Vagina (tissue), 2 donors: ENCODE data around the gene CCDC154. TPM values are rescaled to one million over a fixed set of nuclear protein-coding genes. Genes with fewer than 3 reads are reported as not detected.

Experiments
- DNase-seq, 2 donors: peaks; one replicate each; pipeline ENCODE4 v3.0.0-alpha.2; 2017; ENCODE audit errors: extremely low spot score in 2 of 2
- H3K27ac ChIP-seq: fragments of 200-600 bp; sonication (generic); one replicate; pipeline ENCODE4 v1.5.1; 2019
- H3K27me3 ChIP-seq: fragments of 200-600 bp; sonication (generic); one replicate; pipeline ENCODE4 v1.5.1; 2019
- H3K36me3 ChIP-seq, 2 donors: fragments of 200-600 bp; sonication (generic); one replicate each; pipeline ENCODE4 v1.5.1; 2017 to 2019
- H3K4me1 ChIP-seq: fragments of 200-600 bp; sonication (generic); one replicate; pipeline ENCODE4 v1.5.1; 2019
- H3K4me3 ChIP-seq, 2 donors: fragments of 200-600 bp; sonication (generic); 1 replicate in 1 of 2; 2 replicates in 1 of 2; pipeline ENCODE4 v1.5.1; 2016 to 2019
- H3K9me3 ChIP-seq: fragments of 200-600 bp; sonication (generic); one replicate; pipeline ENCODE4 v1.5.1; 2019
- CTCF ChIP-seq, 3 experiments: fragments of 450-650 bp in 2 of 3; fragments of 200-600 bp in 1 of 3; sonication (generic) in 1 of 3; IDR thresholded peaks; one replicate each; pipeline ENCODE4 v1.5.1; 2017 to 2019; ENCODE audit warnings: antibody characterized with exemption in 3 of 3, mild to moderate bottlenecking in 2 of 3, moderate library complexity in 2 of 3
- POLR2A ChIP-seq, 2 donors: fragments of 450-650 bp; IDR thresholded peaks; one replicate each; pipeline ENCODE4 v1.6.1; 2017; ENCODE audit warnings: antibody characterized with exemption in 2 of 2, mild to moderate bottlenecking in 2 of 2, moderate library complexity in 2 of 2
- POLR2AphosphoS5 ChIP-seq, 2 donors: sonication (generic); formaldehyde crosslinking; IDR thresholded peaks; one replicate each; pipeline ENCODE4 v1.9.0; 2017; ENCODE audit warnings: antibody characterized with exemption in 2 of 2, mild to moderate bottlenecking in 2 of 2, low read depth in 1 of 2; ENCODE audit not compliant: insufficient read depth in 1 of 2
- intact Hi-C: fragments of 100-400 bp; cut with DNase I; formaldehyde crosslinking; loops from one replicate; pipeline ENCODE4 v1.15.1; 2023
- total RNA-seq: library from RNA; depleted of rRNA; stranded (reverse); fragments of >200 nt; gene quantifications from one replicate; pipeline ENCODE4 v1.2.3, GENCODE V29; 2016

CCDC154 gene
- total RNA-seq, 1 donor from 2014 or later: not detected

- no peaks in the 10 kb centered on the region for H3K9me3 ChIP-seq
- H3K27me3 ChIP-seq: no peaks in the 10 kb centered on the region
- intact Hi-C loops: loop anchor here (10.0 kb wide), 1 partner anchor 275 kb away; the partner anchor contains the start of gene MAPK8IP3
- H3K4me3 ChIP-seq: no peak overlapping the region
- H3K4me1 ChIP-seq: no peaks in the 10 kb centered on the region
- H3K36me3 ChIP-seq: no peaks in the 10 kb centered on the region
- TF ChIP-seq CTCF (IDR thresholded peaks at IDR 0.05) (no peak), POLR2AphosphoS5 (IDR thresholded peaks at IDR 0.05; ENCODE audit: insufficient read depth in 1 of 2, low read depth in 1 of 2) (no peak), POLR2A (IDR thresholded peaks at IDR 0.05) (no peak)
- no peak overlapping the region for H3K27ac ChIP-seq
- no peak for DNase-seq
Measured at GRCh38 chr16:1429631-1430030, 14.7 kb downstream of the CCDC154 start.

DNA sequence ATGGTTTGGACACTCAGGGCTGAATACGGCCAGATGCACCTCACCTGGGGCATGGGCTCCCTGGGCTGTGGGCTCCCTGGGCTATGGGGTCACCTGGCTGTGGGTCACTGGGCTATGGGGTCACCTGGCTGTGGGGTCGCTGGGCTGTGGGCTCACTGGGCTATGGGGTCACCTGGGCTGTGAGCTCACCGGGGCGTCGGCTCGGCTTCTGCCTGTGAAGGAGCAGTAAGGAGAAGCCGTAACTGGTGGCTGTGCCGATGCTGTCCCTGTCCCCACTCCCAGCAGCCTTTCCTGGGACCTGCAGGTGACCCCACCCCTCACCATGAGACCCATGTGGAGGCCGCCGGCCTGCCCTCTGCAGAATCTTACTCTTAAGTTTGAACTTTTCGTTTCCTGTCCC lies 15.3 kb downstream of the CCDC154 start:
- no peak overlapping the region for H3K27ac ChIP-seq
- TF ChIP-seq CTCF (IDR thresholded peaks at IDR 0.05) (no peak), POLR2AphosphoS5 (IDR thresholded peaks at IDR 0.05; ENCODE audit: insufficient read depth in 1 of 2, low read depth in 1 of 2) (no peak), POLR2A (IDR thresholded peaks at IDR 0.05) (no peak)
- DNase-seq: no peak
- H3K4me1 ChIP-seq: no peaks in the 10 kb centered on the region
- no peaks in the 10 kb centered on the region for H3K27me3 ChIP-seq
- no peaks in the 10 kb centered on the region for H3K36me3 ChIP-seq
- H3K9me3 ChIP-seq: no peaks in the 10 kb centered on the region
- no peak overlapping the region for H3K4me3 ChIP-seq
- intact Hi-C loops: loop anchor here (10.0 kb wide), 1 partner anchor 276 kb away; the partner anchor contains the start of gene MAPK8IP3

GRCh38 chr16:1428511-1428910 lies 15.8 kb downstream of the CCDC154 start:
- Histone ChIP-seq H3K4me3 (no peak overlapping the region), H3K4me1 (no peaks in the 10 kb centered on the region), H3K27me3 (no peaks in the 10 kb centered on the region), H3K36me3 (no peaks in the 10 kb centered on the region), H3K27ac (no peak overlapping the region), H3K9me3 (no peaks in the 10 kb centered on the region)
- intact Hi-C loops: loop anchor here (10.0 kb wide), 1 partner anchor 276 kb away; the partner anchor contains the start of gene MAPK8IP3
- TF ChIP-seq POLR2AphosphoS5 (IDR thresholded peaks at IDR 0.05; ENCODE audit: insufficient read depth in 1 of 2, low read depth in 1 of 2): no peak
- no peak for TF ChIP-seq CTCF (IDR thresholded peaks at IDR 0.05)
- TF ChIP-seq POLR2A (IDR thresholded peaks at IDR 0.05): no peak
- DNase-seq: no peak

- TF ChIP-seq POLR2A (IDR thresholded peaks at IDR 0.05) (no peak), POLR2AphosphoS5 (IDR thresholded peaks at IDR 0.05; ENCODE audit: insufficient read depth in 1 of 2, low read depth in 1 of 2) (no peak), CTCF (IDR thresholded peaks at IDR 0.05) (no peak)
- DNase-seq: no peak
- Histone ChIP-seq H3K27ac (no peak overlapping the region), H3K36me3 (no peaks in the 10 kb centered on the region), H3K4me1 (no peaks in the 10 kb centered on the region), H3K4me3 (no peak overlapping the region), H3K27me3 (no peaks in the 10 kb centered on the region), H3K9me3 (no peaks in the 10 kb centered on the region)
- intact Hi-C loops: loop anchor here (10.0 kb wide), 1 partner anchor 277 kb away; the partner anchor contains the start of gene MAPK8IP3
Measured at GRCh38 chr16:1427473-1428461, 16.6 kb downstream of the CCDC154 start.
